ENCODE results near the gene CASP8. TPM values are rescaled to one million over a fixed set of nuclear protein-coding genes. Genes with fewer than 3 reads are reported as not detected.

The CASP8 gene
- total RNA-seq, 1 experiment from 2014 or later: 28.4 TPM

DNA sequence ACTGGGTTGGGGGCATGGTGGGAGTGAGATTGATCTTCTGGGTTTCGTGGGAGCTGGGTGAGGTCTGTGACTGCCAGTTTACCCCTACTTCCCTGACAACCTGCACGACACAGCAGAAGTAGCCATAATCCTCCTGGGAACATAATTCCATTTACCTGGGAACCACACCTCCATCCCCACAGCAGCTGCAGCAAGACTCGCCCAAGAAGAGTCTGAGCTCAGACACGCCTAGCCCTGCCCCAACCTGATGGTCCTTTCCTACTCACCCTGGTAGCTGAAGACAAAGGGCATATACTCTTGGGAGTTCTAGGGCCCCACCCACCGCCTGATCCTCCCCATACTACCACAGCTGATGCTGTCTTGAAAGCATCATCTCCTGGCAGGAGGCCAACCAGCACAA is 53.0 kb downstream of the CASP8 start:
- Histone ChIP-seq H3K36me3 (ENCODE audit: insufficient read depth, low read length, poor library complexity, severe bottlenecking) (no peaks in the 10 kb centered on the region), H3K27ac (ENCODE audit: low read depth, low read length, poor library complexity, severe bottlenecking) (no peak overlapping the region), H3K4me1 (ENCODE audit: insufficient read depth, low read length, poor library complexity, severe bottlenecking) (no peaks in the 10 kb centered on the region), H3K4me3 (ENCODE audit: low read depth, low read length, poor library complexity, severe bottlenecking) (no peak overlapping the region), H3K9me3 (ENCODE audit: low read depth, low read length, poor library complexity, severe bottlenecking) (no peaks in the 10 kb centered on the region), H3K27me3 (replicated peaks; ENCODE audit: insufficient read depth, low read depth, low read length, poor library complexity) (no peaks in the 10 kb centered on the region)
- intact Hi-C loops (cut with micrococcal nuclease; ENCODE audit: unreplicated experiment): no loop called here
- CTCF ChIA-PET: no interaction called here
- no TSS peak for BruUV-seq (replicated peaks)
- POLR2A ChIA-PET (ENCODE audit: low non-redundant PET): no interaction called here
- no peak for DNase-seq (ENCODE audit: low spot score)
- TF ChIP-seq, protein P1, sequence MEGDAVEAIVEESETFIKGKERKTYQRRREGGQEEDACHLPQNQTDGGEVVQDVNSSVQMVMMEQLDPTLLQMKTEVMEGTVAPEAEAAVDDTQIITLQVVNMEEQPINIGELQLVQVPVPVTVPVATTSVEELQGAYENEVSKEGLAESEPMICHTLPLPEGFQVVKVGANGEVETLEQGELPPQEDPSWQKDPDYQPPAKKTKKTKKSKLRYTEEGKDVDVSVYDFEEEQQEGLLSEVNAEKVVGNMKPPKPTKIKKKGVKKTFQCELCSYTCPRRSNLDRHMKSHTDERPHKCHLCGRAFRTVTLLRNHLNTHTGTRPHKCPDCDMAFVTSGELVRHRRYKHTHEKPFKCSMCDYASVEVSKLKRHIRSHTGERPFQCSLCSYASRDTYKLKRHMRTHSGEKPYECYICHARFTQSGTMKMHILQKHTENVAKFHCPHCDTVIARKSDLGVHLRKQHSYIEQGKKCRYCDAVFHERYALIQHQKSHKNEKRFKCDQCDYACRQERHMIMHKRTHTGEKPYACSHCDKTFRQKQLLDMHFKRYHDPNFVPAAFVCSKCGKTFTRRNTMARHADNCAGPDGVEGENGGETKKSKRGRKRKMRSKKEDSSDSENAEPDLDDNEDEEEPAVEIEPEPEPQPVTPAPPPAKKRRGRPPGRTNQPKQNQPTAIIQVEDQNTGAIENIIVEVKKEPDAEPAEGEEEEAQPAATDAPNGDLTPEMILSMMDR (conservative IDR thresholded peaks at IDR 0.05; ENCODE audit: low read depth, low read length): no peak
- TF ChIP-seq EZH2 (IDR thresholded peaks at IDR 0.05; ENCODE audit: borderline replicate concordance, low read depth, low read length, poor library complexity, severe bottlenecking): no peak

DNA sequence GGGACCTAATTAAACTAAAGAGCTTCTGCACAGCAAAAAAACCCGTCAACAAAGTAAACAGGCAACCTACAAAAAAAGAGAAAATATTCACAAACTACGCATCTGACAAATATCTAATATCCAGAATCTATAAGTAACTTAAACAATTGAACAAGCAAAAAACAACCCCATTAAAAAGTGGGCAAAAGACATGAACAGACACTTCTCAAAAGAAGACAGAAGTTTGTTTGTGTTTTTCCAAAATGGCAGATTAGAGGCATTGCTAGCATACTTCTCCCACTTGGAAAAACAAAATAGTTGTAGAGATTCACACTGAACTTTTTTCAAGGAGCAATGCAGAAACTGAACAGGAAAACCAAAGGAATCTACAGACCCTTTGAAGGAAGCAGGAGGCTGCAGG is 59.2 kb downstream of the CASP8 start:
- H3K27me3 ChIP-seq (replicated peaks; ENCODE audit: insufficient read depth, low read depth, low read length, poor library complexity): no peaks in the 10 kb centered on the region
- TF ChIP-seq, protein P1 (conservative IDR thresholded peaks at IDR 0.05; ENCODE audit: low read depth, low read length): no peak
- TF ChIP-seq EZH2 (IDR thresholded peaks at IDR 0.05; ENCODE audit: borderline replicate concordance, low read depth, low read length, poor library complexity, severe bottlenecking): no peak
- POLR2A ChIA-PET (ENCODE audit: low non-redundant PET): no interaction called here
- H3K4me1 ChIP-seq (ENCODE audit: insufficient read depth, low read length, poor library complexity, severe bottlenecking): no peaks in the 10 kb centered on the region
- CTCF ChIA-PET: no interaction called here
- no peak for DNase-seq (ENCODE audit: low spot score)
- H3K4me3 ChIP-seq (ENCODE audit: low read depth, low read length, poor library complexity, severe bottlenecking): no peak overlapping the region
- intact Hi-C loops (cut with micrococcal nuclease; ENCODE audit: unreplicated experiment): no loop called here
- H3K36me3 ChIP-seq (ENCODE audit: insufficient read depth, low read length, poor library complexity, severe bottlenecking): no peaks in the 10 kb centered on the region
- BruUV-seq (replicated peaks): no TSS peak
- H3K27ac ChIP-seq (ENCODE audit: low read depth, low read length, poor library complexity, severe bottlenecking): no peak overlapping the region
- H3K9me3 ChIP-seq (ENCODE audit: low read depth, low read length, poor library complexity, severe bottlenecking): peaks cover 5% of the 10 kb centered on the region

DNA sequence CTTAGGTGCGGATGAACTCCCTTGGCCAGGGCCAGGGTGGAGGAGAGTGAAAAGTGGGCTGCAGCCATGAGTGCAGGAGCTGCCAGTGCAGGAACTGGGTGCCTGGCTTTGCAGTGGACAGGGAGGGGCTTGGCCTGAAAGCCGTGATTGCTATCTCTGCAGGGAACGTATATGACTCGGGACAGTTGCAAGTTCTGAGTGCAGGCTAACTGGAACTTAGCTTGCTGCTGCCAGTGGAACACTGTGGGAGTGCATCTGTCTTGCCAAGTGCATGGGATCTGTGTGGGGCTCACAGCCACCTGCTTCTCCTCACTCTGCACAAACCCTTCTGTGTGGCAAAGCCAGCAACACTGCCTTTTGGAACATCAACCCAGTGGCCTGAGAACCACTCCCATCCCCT is 59.9 kb downstream of the CASP8 start:
- intact Hi-C loops (cut with micrococcal nuclease; ENCODE audit: unreplicated experiment): no loop called here
- no peak overlapping the region for H3K4me3 ChIP-seq (ENCODE audit: low read depth, low read length, poor library complexity, severe bottlenecking)
- no peaks in the 10 kb centered on the region for H3K4me1 ChIP-seq (ENCODE audit: insufficient read depth, low read length, poor library complexity, severe bottlenecking)
- BruUV-seq (replicated peaks): no TSS peak
- H3K36me3 ChIP-seq (ENCODE audit: insufficient read depth, low read length, poor library complexity, severe bottlenecking): no peaks in the 10 kb centered on the region
- no peak overlapping the region for H3K27ac ChIP-seq (ENCODE audit: low read depth, low read length, poor library complexity, severe bottlenecking)
- no peaks in the 10 kb centered on the region for H3K27me3 ChIP-seq (replicated peaks; ENCODE audit: insufficient read depth, low read depth, low read length, poor library complexity)
- peaks cover 5% of the 10 kb centered on the region for H3K9me3 ChIP-seq (ENCODE audit: low read depth, low read length, poor library complexity, severe bottlenecking)
- ChIA-PET CTCF (no interaction called here), POLR2A (ENCODE audit: low non-redundant PET) (no interaction called here)
- no peak for TF ChIP-seq EZH2 (IDR thresholded peaks at IDR 0.05; ENCODE audit: borderline replicate concordance, low read depth, low read length, poor library complexity, severe bottlenecking)
- TF ChIP-seq, protein P1 (conservative IDR thresholded peaks at IDR 0.05; ENCODE audit: low read depth, low read length): no peak
- DNase-seq (ENCODE audit: low spot score): no peak
